K562 (cell line): Measurements from ENCODE around the gene ANAPC2. TPM values are rescaled to one million over a fixed set of nuclear protein-coding genes. Genes with fewer than 3 reads are reported as not detected.

ENCODE experiments used
- CREB1 ChIP-seq, 2 experiments: sonication (generic) in 1 of 2; formaldehyde crosslinking in 1 of 2; IDR thresholded peaks; 2 replicates each; pipeline versions ENCODE4 v1.6.1 to v1.8.0; 2012 to 2022; ENCODE audit warnings: inconsistent platforms in 1 of 2, mild to moderate bottlenecking in 1 of 2, missing genetic modification reagents in 1 of 2, moderate library complexity in 1 of 2
- NR1H2 ChIP-seq: sonication (generic); formaldehyde crosslinking; IDR thresholded peaks from 2 replicates; pipeline ENCODE4 v1.4.0; 2020; ENCODE audit warnings: mild to moderate bottlenecking, missing genetic modification reagents
- NR2C2 ChIP-seq, 2 experiments: fragments of 200-800 bp in 1 of 2; sonication (Bioruptor generic) in 1 of 2; sonication (generic) in 1 of 2; formaldehyde crosslinking in 1 of 2; IDR thresholded peaks; 2 replicates each; pipeline versions ENCODE4 v1.6.1 to v1.8.0; 2016 to 2022; ENCODE audit warnings: mild to moderate bottlenecking in 1 of 2, missing compliant biosample characterization in 1 of 2, missing genetic modification characterization in 1 of 2, missing genetic modification reagents in 1 of 2
- PTBP1 ChIP-seq: fragments of 200-400 bp; formaldehyde crosslinking; IDR thresholded peaks from 2 replicates; pipeline ENCODE4 v1.6.1; 2017; ENCODE audit warnings: low read depth, low read length
- RBM14 ChIP-seq: fragments of 200-400 bp; formaldehyde crosslinking; IDR thresholded peaks from 2 replicates; pipeline ENCODE4 v1.6.1; 2018; ENCODE audit warnings: low read depth, mild to moderate bottlenecking, low read length, moderate library complexity, borderline replicate concordance; ENCODE audit not compliant: insufficient read depth
- RBM22 ChIP-seq: fragments of 200-400 bp; formaldehyde crosslinking; IDR thresholded peaks from 2 replicates; pipeline ENCODE4 v1.6.1; 2018; ENCODE audit warnings: low read length, low read depth; ENCODE audit not compliant: poor library complexity, severe bottlenecking
- SIN3B ChIP-seq: fragments of 450-650 bp; IDR thresholded peaks from 2 replicates; pipeline ENCODE4 v1.6.1; 2017; ENCODE audit warnings: low read depth, mild to moderate bottlenecking, moderate library complexity
- SMARCA5 ChIP-seq: fragments of 450-650 bp; IDR thresholded peaks from 2 replicates; pipeline ENCODE4 v1.6.1; 2016
- STAT5A ChIP-seq: IDR thresholded peaks from 2 replicates; pipeline ENCODE4 v1.6.1; 2012; ENCODE audit warnings: low read length, inconsistent platforms, borderline replicate concordance
- ZNF174 ChIP-seq: fragments of 250-450 bp; sonication (Bioruptor Pico); IDR thresholded peaks from 2 replicates; pipeline ENCODE4 v1.4.0; 2020; ENCODE audit warnings: mild to moderate bottlenecking
- polyA plus RNA-seq, 8 experiments: library from polyadenylated mRNA; depleted of rRNA in 4 of 8; stranded (reverse) in 5 of 8; unstranded in 3 of 8; fragments of >200 nt; fragmentation: Nextera tagmentation in 2 of 8; fragmentation: Illumina TruSeq in 1 of 8; extraction: Ambion mirVana in 2 of 8; extraction: Trizol in 1 of 8; gene quantifications; 2 replicates each; pipeline versions ENCODE4 v1.2.1 to v1.2.3, GENCODE V29; 2011 to 2014; ENCODE audit warnings: inconsistent platforms in 1 of 8, missing spikeins in 1 of 8
- total RNA-seq, 7 experiments: library from RNA; depleted of rRNA in 6 of 7; stranded (reverse); fragments of >200 nt in 6 of 7; fragmentation: Illumina TruSeq in 2 of 7; extraction: Trizol in 2 of 7; gene quantifications; 2 replicates each; pipeline versions ENCODE4 v1.2.1 to v1.2.3, GENCODE V29; 2011 to 2021; ENCODE audit warnings: low replicate concordance in 1 of 7
- TF ChIP-seq, protein P1 (sequence below), 2 experiments: IDR thresholded peaks; 2 replicates each; pipeline ENCODE4 v1.6.1; 2012; ENCODE audit warnings: improper control_type of control experiment in 2 of 2, low read depth in 2 of 2, low read length in 2 of 2, borderline replicate concordance in 1 of 2
- TF ChIP-seq, protein P2 (sequence below): fragments of 450-650 bp; formaldehyde crosslinking; IDR thresholded peaks from 2 replicates; pipeline ENCODE4 v1.4.0; 2020; ENCODE audit warnings: mild to moderate bottlenecking, mixed read lengths

Gene ANAPC2
- total and polyA plus RNA-seq, 9 of the 15 experiments (the other 6 are each of a cell fraction or from before 2014, with no cell fraction given): 0.11 to 56.5 (median 17.1) TPM; not detected in 1

DNA sequence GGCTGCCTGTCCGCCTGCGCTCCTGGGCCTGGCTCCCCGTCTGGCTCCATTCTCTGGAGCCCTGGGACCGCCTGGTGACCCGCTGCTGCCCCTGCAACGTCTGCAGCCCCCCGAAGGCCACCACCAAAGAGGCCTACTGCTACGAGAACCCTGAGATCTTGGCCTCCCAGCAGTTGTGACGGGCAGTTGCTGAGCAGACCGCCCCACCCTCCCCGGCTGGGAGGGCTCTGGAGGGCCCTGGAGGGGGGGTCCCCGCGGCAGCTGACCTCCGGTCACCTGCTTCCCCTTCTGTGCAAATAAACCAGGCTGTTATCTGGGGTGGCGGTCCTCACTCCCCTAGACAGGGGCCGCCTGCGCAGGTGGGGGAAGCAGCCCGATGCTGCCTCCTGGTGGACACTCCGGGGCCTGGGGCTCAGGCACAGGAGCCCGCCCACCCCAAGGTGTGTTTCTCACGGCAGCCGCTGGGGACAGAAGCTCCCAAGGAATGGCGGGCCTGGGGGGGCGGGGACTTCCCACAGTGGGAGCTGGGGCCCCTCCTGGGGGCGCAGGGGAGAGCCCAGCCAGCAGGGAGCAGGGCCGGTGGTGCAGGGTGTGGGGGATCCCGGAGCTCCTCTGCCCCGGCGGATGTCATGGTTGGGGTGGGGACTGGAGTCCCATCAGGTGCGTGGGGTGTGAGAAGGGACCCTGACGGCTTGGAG lies 48.0 kb upstream of the ANAPC2 start (continued):
- TF ChIP-seq, protein P1, sequence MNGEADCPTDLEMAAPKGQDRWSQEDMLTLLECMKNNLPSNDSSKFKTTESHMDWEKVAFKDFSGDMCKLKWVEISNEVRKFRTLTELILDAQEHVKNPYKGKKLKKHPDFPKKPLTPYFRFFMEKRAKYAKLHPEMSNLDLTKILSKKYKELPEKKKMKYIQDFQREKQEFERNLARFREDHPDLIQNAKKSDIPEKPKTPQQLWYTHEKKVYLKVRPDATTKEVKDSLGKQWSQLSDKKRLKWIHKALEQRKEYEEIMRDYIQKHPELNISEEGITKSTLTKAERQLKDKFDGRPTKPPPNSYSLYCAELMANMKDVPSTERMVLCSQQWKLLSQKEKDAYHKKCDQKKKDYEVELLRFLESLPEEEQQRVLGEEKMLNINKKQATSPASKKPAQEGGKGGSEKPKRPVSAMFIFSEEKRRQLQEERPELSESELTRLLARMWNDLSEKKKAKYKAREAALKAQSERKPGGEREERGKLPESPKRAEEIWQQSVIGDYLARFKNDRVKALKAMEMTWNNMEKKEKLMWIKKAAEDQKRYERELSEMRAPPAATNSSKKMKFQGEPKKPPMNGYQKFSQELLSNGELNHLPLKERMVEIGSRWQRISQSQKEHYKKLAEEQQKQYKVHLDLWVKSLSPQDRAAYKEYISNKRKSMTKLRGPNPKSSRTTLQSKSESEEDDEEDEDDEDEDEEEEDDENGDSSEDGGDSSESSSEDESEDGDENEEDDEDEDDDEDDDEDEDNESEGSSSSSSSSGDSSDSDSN (IDR thresholded peaks at IDR 0.05; ENCODE audit: borderline replicate concordance in 1 of 2, low read depth in 2 of 2, low read length in 2 of 2): no peak
- TF ChIP-seq RBM14: no peak
- no peak for TF ChIP-seq NR2C2 (CRISPR knock-in tag; IDR thresholded peaks at IDR 0.05)
- TF ChIP-seq NR2C2 (tag; IDR thresholded peaks at IDR 0.05): peak; percentile 24; the same call in 1 of the 2 replicates
- no peak; the same call in 1 of the 2 replicates for TF ChIP-seq STAT5A
- TF ChIP-seq SMARCA5: peak; percentile 16; the same call in 1 of the 2 replicates
- no peak for TF ChIP-seq ZNF174
- TF ChIP-seq, protein P2, sequence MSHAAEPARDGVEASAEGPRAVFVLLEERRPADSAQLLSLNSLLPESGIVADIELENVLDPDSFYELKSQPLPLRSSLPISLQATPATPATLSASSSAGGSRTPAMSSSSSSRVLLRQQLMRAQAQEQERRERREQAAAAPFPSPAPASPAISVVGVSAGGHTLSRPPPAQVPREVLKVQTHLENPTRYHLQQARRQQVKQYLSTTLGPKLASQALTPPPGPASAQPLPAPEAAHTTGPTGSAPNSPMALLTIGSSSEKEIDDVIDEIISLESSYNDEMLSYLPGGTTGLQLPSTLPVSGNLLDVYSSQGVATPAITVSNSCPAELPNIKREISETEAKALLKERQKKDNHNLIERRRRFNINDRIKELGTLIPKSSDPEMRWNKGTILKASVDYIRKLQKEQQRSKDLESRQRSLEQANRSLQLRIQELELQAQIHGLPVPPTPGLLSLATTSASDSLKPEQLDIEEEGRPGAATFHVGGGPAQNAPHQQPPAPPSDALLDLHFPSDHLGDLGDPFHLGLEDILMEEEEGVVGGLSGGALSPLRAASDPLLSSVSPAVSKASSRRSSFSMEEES (CRISPR knock-in tag): peak; percentile 60
- no peak for TF ChIP-seq SIN3B
- TF ChIP-seq RBM22: peak; percentile 40
- 0 out of 2 replicates have a peak, but pooled peaks have one; percentile 83 for TF ChIP-seq NR1H2 (CRISPR knock-in tag)
- 0 out of 2 replicates have a peak, but pooled peaks have one; percentile 33 for TF ChIP-seq CREB1 (IDR thresholded peaks at IDR 0.05)
- TF ChIP-seq CREB1 (CRISPR knock-in tag; IDR thresholded peaks at IDR 0.05): peak; percentile 71; the same call in 1 of the 2 replicates
- TF ChIP-seq PTBP1: 0 out of 2 replicates have a peak, but pooled peaks have one; percentile 33
